ENCODE measurements around the gene OR2Y1.
"Not testable (repeated sequence)": the region's sequence is repeated elsewhere in the genome, so short reads cannot be mapped to it uniquely, and the experiment has no call there.

Gene OR2Y1

DNA sequence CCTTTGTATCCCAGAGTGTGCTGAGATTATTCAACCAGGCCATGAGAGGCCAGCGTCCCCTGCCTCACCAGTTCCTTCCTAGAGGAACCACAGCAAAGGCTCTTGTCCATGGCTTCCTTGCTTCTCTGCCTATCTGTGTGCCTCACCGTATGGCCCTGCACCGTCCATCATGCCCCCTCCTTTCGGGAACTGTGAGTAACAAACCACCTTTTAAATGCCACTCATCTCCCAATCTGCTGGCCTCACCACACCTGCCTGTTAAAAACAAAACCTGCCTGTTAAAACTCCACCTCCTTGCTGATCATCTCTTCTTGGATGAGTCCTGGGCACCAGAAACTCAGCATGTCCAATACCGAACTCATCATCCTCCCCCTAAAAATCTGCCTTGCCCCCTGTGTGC is 4.4 kb upstream of the OR2Y1 start:
- Histone ChIP-seq H3K4me3 (ENCODE audit: low read length) (no peak overlapping the region), H3K27ac (ENCODE audit: low read depth, low read length) (no peak overlapping the region), H3K27me3 (ENCODE audit: control insufficient read depth, low read length) (peaks cover 27% of the 10 kb centered on the region), H3K9me3 (ENCODE audit: control insufficient read depth, insufficient read depth, low read length) (no peaks in the 10 kb centered on the region), H4K20me1 (ENCODE audit: control insufficient read depth, insufficient read depth, low read depth, low read length) (no peaks in the 10 kb centered on the region), H3K9me2 (replicated peaks; ENCODE audit: control insufficient read depth, low read length) (no peaks in the 10 kb centered on the region), H3K4me2 (ENCODE audit: low read length) (no peak overlapping the region), H3K36me3 (ENCODE audit: control insufficient read depth, low read length) (no peaks in the 10 kb centered on the region), H3K4me1 (ENCODE audit: control insufficient read depth, low read length) (no peaks in the 10 kb centered on the region), H3F3A (ENCODE audit: control insufficient read depth, insufficient read depth) (no peaks in the 10 kb centered on the region), H3K79me2 (ENCODE audit: control insufficient read depth, low read length) (no peaks in the 10 kb centered on the region)
- TF ChIP-seq EZH2phosphoT487 (IDR thresholded peaks at IDR 0.05; ENCODE audit: borderline replicate concordance, low read length), result no peak
- TF ChIP-seq, protein P1, sequence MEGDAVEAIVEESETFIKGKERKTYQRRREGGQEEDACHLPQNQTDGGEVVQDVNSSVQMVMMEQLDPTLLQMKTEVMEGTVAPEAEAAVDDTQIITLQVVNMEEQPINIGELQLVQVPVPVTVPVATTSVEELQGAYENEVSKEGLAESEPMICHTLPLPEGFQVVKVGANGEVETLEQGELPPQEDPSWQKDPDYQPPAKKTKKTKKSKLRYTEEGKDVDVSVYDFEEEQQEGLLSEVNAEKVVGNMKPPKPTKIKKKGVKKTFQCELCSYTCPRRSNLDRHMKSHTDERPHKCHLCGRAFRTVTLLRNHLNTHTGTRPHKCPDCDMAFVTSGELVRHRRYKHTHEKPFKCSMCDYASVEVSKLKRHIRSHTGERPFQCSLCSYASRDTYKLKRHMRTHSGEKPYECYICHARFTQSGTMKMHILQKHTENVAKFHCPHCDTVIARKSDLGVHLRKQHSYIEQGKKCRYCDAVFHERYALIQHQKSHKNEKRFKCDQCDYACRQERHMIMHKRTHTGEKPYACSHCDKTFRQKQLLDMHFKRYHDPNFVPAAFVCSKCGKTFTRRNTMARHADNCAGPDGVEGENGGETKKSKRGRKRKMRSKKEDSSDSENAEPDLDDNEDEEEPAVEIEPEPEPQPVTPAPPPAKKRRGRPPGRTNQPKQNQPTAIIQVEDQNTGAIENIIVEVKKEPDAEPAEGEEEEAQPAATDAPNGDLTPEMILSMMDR (IDR thresholded peaks at IDR 0.05; ENCODE audit: low read depth, low read length, poor library complexity, severe bottlenecking), result no peak

DNA sequence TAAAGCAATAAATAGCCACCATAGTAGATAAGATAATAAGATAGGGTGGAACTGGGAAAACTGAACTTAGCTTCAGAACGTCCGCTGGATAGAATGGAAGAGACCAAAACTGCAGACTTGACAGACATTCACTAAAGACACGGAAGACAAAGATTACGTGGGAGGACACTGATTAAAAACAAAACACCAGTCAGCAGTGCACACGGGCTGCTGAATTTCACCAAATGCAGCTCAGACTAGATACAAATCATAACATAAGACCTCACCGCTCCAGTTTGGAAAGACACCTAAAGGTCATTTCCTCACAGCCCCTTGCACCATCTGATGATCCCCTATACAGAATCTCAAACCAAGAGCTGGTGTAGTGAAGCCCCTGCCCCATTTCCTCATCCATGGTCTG is 2.9 kb upstream of the OR2Y1 start:
- Histone ChIP-seq H4K20me1 (ENCODE audit: control insufficient read depth, insufficient read depth, low read depth, low read length) (no peaks in the 10 kb centered on the region), H3K27me3 (ENCODE audit: control insufficient read depth, low read length) (peaks cover 22% of the 10 kb centered on the region)

DNA sequence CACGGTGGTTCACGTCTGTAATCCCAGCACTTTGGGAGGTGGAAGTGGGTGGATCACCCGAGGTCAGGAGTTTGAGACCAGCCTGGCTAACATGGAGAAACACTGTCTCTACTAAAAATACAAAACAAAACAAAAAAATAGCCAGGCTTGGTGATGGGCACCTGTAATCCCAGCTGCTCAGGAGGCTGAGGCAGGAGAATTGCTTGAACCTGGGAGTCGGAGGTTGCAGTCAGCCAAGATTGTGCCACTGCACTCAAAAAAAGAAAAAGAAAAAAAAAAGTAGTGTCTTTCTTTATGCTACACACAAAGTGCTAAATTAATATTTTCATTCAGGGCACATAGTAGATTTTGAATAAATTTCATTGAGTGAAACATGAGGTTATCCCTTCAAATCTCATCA is 1.1 kb upstream of the OR2Y1 start:
- H3K27me3 ChIP-seq (ENCODE audit: control insufficient read depth, low read length), result peaks cover 22% of the 10 kb centered on the region
- H3F3A ChIP-seq (ENCODE audit: control insufficient read depth, insufficient read depth); H3K9me3 ChIP-seq (ENCODE audit: control insufficient read depth, insufficient read depth, low read length); H3K79me2 ChIP-seq (ENCODE audit: control insufficient read depth, low read length); H3K9me2 ChIP-seq (replicated peaks; ENCODE audit: control insufficient read depth, low read length); H4K20me1 ChIP-seq (ENCODE audit: control insufficient read depth, insufficient read depth, low read depth, low read length); H3K4me3 ChIP-seq (ENCODE audit: low read length); H3K36me3 ChIP-seq (ENCODE audit: control insufficient read depth, low read length); H3K4me2 ChIP-seq (ENCODE audit: low read length); H3K4me1 ChIP-seq (ENCODE audit: control insufficient read depth, low read length); H3K27ac ChIP-seq (ENCODE audit: low read depth, low read length): not testable (repeated sequence)

More for the DNA sequence above, 2.9 kb upstream of the OR2Y1 start:
- TF ChIP-seq, protein P1 (IDR thresholded peaks at IDR 0.05; ENCODE audit: low read depth, low read length, poor library complexity, severe bottlenecking), result no peak
- no peak for TF ChIP-seq EZH2phosphoT487 (IDR thresholded peaks at IDR 0.05; ENCODE audit: borderline replicate concordance, low read length)
- Histone ChIP-seq H3K4me1 (ENCODE audit: control insufficient read depth, low read length) (no peaks in the 10 kb centered on the region), H3K4me2 (ENCODE audit: low read length) (no peak overlapping the region), H3F3A (ENCODE audit: control insufficient read depth, insufficient read depth) (no peaks in the 10 kb centered on the region), H3K79me2 (ENCODE audit: control insufficient read depth, low read length) (no peaks in the 10 kb centered on the region), H3K9me3 (ENCODE audit: control insufficient read depth, insufficient read depth, low read length) (no peaks in the 10 kb centered on the region), H3K4me3 (ENCODE audit: low read length) (no peak overlapping the region), H3K9me2 (replicated peaks; ENCODE audit: control insufficient read depth, low read length) (no peaks in the 10 kb centered on the region), H3K27ac (ENCODE audit: low read depth, low read length) (no peak overlapping the region), H3K36me3 (ENCODE audit: control insufficient read depth, low read length) (no peaks in the 10 kb centered on the region)

DNA sequence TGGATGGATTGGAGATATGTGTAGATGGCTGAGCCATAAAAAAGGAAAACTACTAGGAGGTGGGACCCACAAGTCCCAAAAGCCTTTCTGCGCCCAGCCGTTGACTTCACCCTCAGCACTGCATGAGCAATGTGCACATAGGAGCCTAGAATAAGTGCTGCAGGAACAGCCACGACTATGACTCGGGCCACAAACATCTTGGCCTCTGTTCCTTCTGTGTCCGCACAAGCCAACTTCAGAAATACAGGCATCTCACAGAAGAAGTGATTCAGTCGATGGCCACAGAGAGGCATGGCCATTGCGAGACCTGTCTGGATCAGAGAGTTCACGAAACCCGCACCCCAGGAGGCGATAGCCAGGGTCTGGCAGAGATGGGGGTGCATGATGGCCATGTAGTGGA is 587 bp downstream of the OR2Y1 start:
- TF ChIP-seq, protein P1 (IDR thresholded peaks at IDR 0.05; ENCODE audit: low read depth, low read length, poor library complexity, severe bottlenecking), result no peak
- no peak for TF ChIP-seq EZH2phosphoT487 (IDR thresholded peaks at IDR 0.05; ENCODE audit: borderline replicate concordance, low read length)
- Histone ChIP-seq H3K27me3 (ENCODE audit: control insufficient read depth, low read length) (peaks cover 16% of the 10 kb centered on the region), H3K79me2 (ENCODE audit: control insufficient read depth, low read length) (no peaks in the 10 kb centered on the region), H3K4me2 (ENCODE audit: low read length) (no peak overlapping the region), H3K4me3 (ENCODE audit: low read length) (no peak overlapping the region), H4K20me1 (ENCODE audit: control insufficient read depth, insufficient read depth, low read depth, low read length) (no peaks in the 10 kb centered on the region), H3K36me3 (ENCODE audit: control insufficient read depth, low read length) (no peaks in the 10 kb centered on the region), H3K4me1 (ENCODE audit: control insufficient read depth, low read length) (no peaks in the 10 kb centered on the region), H3K9me3 (ENCODE audit: control insufficient read depth, insufficient read depth, low read length) (no peaks in the 10 kb centered on the region), H3K27ac (ENCODE audit: low read depth, low read length) (no peak overlapping the region), H3K9me2 (replicated peaks; ENCODE audit: control insufficient read depth, low read length) (no peaks in the 10 kb centered on the region), H3F3A (ENCODE audit: control insufficient read depth, insufficient read depth) (no peaks in the 10 kb centered on the region)

Data from DOHH2 (cell line).